ENCODE data around the gene PURA.
A peak's percentile ranks its signal among the peaks of the same experiment; 100 is the strongest.

The PURA gene

GRCh38 chr5:140107312-140108092, 6.4 kb upstream of the PURA start (continued):
- TF ChIP-seq ZNF747 (tag by site-specific recombination; IDR thresholded peaks at IDR 0.05) (no peak), PRDM1 (tag by site-specific recombination; IDR thresholded peaks at IDR 0.05) (no peak), TCF7L2 (IDR thresholded peaks at IDR 0.05; ENCODE audit: borderline replicate concordance, low read depth, low read length) (no peak), MZF1 (tag by site-specific recombination; IDR thresholded peaks at IDR 0.05; ENCODE audit: borderline replicate concordance) (no peak; the same call in 1 of the 2 replicates), TSHZ1 (tag by site-specific recombination; IDR thresholded peaks at IDR 0.05; ENCODE audit: borderline replicate concordance) (peak; percentile 6; the same call in 1 of the 2 replicates), ZNF324 (tag by site-specific recombination; IDR thresholded peaks at IDR 0.05) (peak; percentile 29; the same call in 1 of the 2 replicates), ZNF600 (tag by site-specific recombination; IDR thresholded peaks at IDR 0.05) (0 out of 2 replicates have a peak, but pooled peaks have one; percentile 50), ZBTB7A (tag by site-specific recombination; IDR thresholded peaks at IDR 0.05; ENCODE audit: low read depth) (no peak), SCRT2 (tag by site-specific recombination; IDR thresholded peaks at IDR 0.05) (no peak; the same call in 1 of the 2 replicates), ZBTB48 (tag by site-specific recombination; IDR thresholded peaks at IDR 0.05) (peak; percentile 72), EGR2 (tag by site-specific recombination; IDR thresholded peaks at IDR 0.05; ENCODE audit: low read depth) (peak; percentile 86), ZNF335 (tag by site-specific recombination; conservative IDR thresholded peaks at IDR 0.05) (peak; percentile 66), ZNF488 (tag by site-specific recombination; IDR thresholded peaks at IDR 0.05) (no peak), ZNF19 (tag by site-specific recombination; IDR thresholded peaks at IDR 0.05; ENCODE audit: low read depth) (no peak), HIC1 (tag by site-specific recombination; IDR thresholded peaks at IDR 0.05) (peak; percentile 9; the same call in 1 of the 2 replicates), ZNF518A (tag by site-specific recombination; conservative IDR thresholded peaks at IDR 0.05; ENCODE audit: low read depth) (no peak), ZNF549 (tag by site-specific recombination; IDR thresholded peaks at IDR 0.05) (no peak), ZNF292 (tag by site-specific recombination; IDR thresholded peaks at IDR 0.05; ENCODE audit: borderline replicate concordance, low read depth) (no peak), ZNF311 (tag by site-specific recombination; IDR thresholded peaks at IDR 0.05; ENCODE audit: borderline replicate concordance) (no peak), ZNF132 (tag by site-specific recombination; IDR thresholded peaks at IDR 0.05; ENCODE audit: borderline replicate concordance) (no peak), GLI2 (tag by site-specific recombination; IDR thresholded peaks at IDR 0.05; ENCODE audit: borderline replicate concordance, low read depth) (no peak), ZNF157 (tag by site-specific recombination; IDR thresholded peaks at IDR 0.05) (no peak), ZNF48 (tag by site-specific recombination; IDR thresholded peaks at IDR 0.05) (no peak), ZNF202 (tag by site-specific recombination; IDR thresholded peaks at IDR 0.05; ENCODE audit: borderline replicate concordance) (no peak), PBX3 (CRISPR knock-in tag; IDR thresholded peaks at IDR 0.05) (peak; percentile 84; the same call in 1 of the 2 replicates)
